CD8-positive, alpha-beta memory T cell (primary cell): Measurements from ENCODE around the gene UBE4B. TPM values are rescaled to one million over a fixed set of nuclear protein-coding genes. Genes with fewer than 3 reads are reported as not detected.
"Not testable (repeated sequence)": the region's sequence is repeated elsewhere in the genome, so short reads cannot be mapped to it uniquely, and the experiment has no call there.

Experiments
- CTCF ChIA-PET: fragments of 350-600 bp; sonication (Branson Sonifier 250); formaldehyde crosslinking; loops from one replicate; lab custom pipeline; 2021; ENCODE audit warnings: antibody characterized with exemption; lab: Charles Lee
- POLR2A ChIA-PET: fragments of 350-600 bp; sonication (Branson Sonifier 250); formaldehyde crosslinking; loops from one replicate; lab custom pipeline; 2021; ENCODE audit warnings: antibody characterized with exemption; lab: Charles Lee
- DNase-seq, 5 donors: peaks; one replicate each; pipeline versions ENCODE4 v3.0.0 to v3.0.0-alpha.2; 2020 to 2022; ENCODE audit warnings: mixed read lengths in 1 of 5
- H3K27ac ChIP-seq: one replicate; pipeline ENCODE4 v1.7.0; 2013; ENCODE audit warnings: low read depth, mild to moderate bottlenecking, low read length, moderate library complexity
- H3K27me3 ChIP-seq: 2 replicates; pipeline ENCODE4 v1.7.0; 2013; ENCODE audit warnings: low read length, mild to moderate bottlenecking; ENCODE audit not compliant: insufficient read depth, poor library complexity, severe bottlenecking
- H3K36me3 ChIP-seq: 2 replicates; pipeline ENCODE4 v1.7.0; 2013; ENCODE audit warnings: mild to moderate bottlenecking, low read length, moderate library complexity; ENCODE audit not compliant: insufficient read depth
- H3K4me1 ChIP-seq: 2 replicates; pipeline ENCODE4 v1.7.0; 2013; ENCODE audit warnings: mild to moderate bottlenecking, low read length, moderate library complexity; ENCODE audit not compliant: insufficient read depth
- H3K4me3 ChIP-seq: 2 replicates; pipeline ENCODE4 v1.7.0; 2013; ENCODE audit warnings: mild to moderate bottlenecking, low read length
- H3K9me3 ChIP-seq: 2 replicates; pipeline ENCODE4 v1.7.0; 2013; ENCODE audit warnings: mild to moderate bottlenecking, low read length
- H3K27ac Mint-ChIP-seq, 8 donors: one replicate each; pipeline ENCODE4 v1.8.0; 2020 to 2021; ENCODE audit warnings: mixed read lengths in 8 of 8, mild to moderate bottlenecking in 6 of 8, inconsistent platforms in 3 of 8, moderate library complexity in 3 of 8
- H3K27me3 Mint-ChIP-seq, 2 donors: one replicate each; pipeline ENCODE4 v1.8.0; 2020 to 2021; ENCODE audit warnings: mixed read lengths in 2 of 2, mild to moderate bottlenecking in 1 of 2, moderate library complexity in 1 of 2
- H3K36me3 Mint-ChIP-seq, 3 donors: one replicate each; pipeline ENCODE4 v1.8.0; 2020 to 2021; ENCODE audit warnings: mixed read lengths in 3 of 3, inconsistent platforms in 1 of 3, mild to moderate bottlenecking in 1 of 3
- H3K4me1 Mint-ChIP-seq, 3 donors: one replicate each; pipeline ENCODE4 v1.8.0; 2020 to 2021; ENCODE audit warnings: mixed read lengths in 3 of 3, inconsistent platforms in 1 of 3, mild to moderate bottlenecking in 1 of 3
- H3K4me3 Mint-ChIP-seq, 7 donors: one replicate each; pipeline ENCODE4 v1.8.0; 2020 to 2021; ENCODE audit warnings: mixed read lengths in 7 of 7, mild to moderate bottlenecking in 6 of 7, moderate library complexity in 4 of 7, inconsistent platforms in 2 of 7
- H3K9me3 Mint-ChIP-seq, 5 donors: one replicate each; pipeline ENCODE4 v1.8.0; 2020 to 2022; ENCODE audit warnings: mixed read lengths in 5 of 5, mild to moderate bottlenecking in 3 of 5, moderate library complexity in 2 of 5, inconsistent platforms in 1 of 5
- polyA plus RNA-seq: library from polyadenylated mRNA; unstranded; fragments of 300-500 nt; fragmentation: Illumina TruSeq; gene quantifications from one replicate; pipeline ENCODE4 v1.2.3, GENCODE V29; 2021
- total RNA-seq, 2 experiments: library from RNA; stranded (reverse); gene quantifications; one replicate each; pipeline ENCODE4 v1.2.3, GENCODE V29; 2021

UBE4B gene
- total and polyA plus RNA-seq, 3 experiments from 2014 or later: 13.7 to 40.6 (median 35.7) TPM

DNA sequence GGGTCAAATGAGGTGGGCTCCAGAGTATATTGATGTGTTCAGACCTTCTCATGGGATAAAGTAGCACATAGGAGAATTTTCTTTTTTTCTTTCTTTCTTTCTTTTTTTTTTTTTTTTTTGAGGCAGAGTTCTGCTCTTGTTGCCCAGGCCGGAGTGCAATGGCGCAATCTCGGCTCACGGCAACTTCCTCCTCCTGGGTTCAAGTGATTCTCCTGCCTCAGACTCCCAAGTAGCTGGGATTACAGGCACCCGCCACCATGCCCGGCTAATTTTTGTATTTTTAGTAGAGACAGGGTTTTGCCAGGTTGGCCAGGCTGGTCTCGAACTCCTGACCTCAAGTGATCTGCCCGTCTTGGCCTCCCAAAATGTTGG lies 74.7 kb downstream of the UBE4B start:
- H3K4me1 Mint-ChIP-seq, H3K4me3 Mint-ChIP-seq, H3K9me3 ChIP-seq, DNase-seq, H3K4me3 ChIP-seq, POLR2A ChIA-PET, H3K27ac ChIP-seq, H3K27me3 ChIP-seq, H3K4me1 ChIP-seq, H3K27ac Mint-ChIP-seq, H3K27me3 Mint-ChIP-seq, CTCF ChIA-PET, H3K9me3 Mint-ChIP-seq: not testable (repeated sequence)
- H3K36me3 Mint-ChIP-seq: peaks cover 28 to 79% (median 39%) of the 10 kb centered on the region in 3 donors
- peaks cover 19% of the 10 kb centered on the region for H3K36me3 ChIP-seq

DNA sequence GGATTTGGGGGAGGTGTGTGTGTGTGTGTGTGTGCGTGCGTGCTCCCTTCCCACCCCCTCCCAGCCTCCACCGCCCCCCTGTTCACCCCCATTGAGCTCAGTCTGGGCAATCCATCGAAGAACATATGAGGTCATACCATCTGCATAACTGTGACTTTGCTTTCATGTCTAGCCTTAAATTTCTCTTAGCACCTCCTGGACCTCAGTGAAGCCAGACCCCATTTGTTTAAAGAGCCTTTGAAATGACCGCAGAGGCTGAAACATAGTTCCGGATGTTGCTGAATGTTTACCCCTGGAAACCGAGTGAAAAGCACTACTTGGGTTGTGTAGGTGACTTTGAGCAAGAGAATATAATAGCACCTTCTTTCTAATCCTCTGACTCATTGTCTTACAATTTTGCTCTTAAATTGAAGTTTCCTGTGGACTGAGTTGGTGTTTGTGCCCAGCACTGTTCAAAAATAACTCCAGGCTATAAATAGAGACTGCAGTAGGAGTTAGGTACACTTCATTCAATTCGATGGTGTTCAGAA lies 75.4 kb downstream of the UBE4B start:
- H3K36me3 ChIP-seq: peaks cover 19% of the 10 kb centered on the region
- CTCF ChIA-PET: no interaction called here
- POLR2A ChIA-PET: no interaction called here
- no peaks in the 10 kb centered on the region for H3K27me3 ChIP-seq
- DNase-seq: no peak
- Mint-ChIP-seq H3K27me3 (no peaks in the 10 kb centered on the region), H3K9me3 (no peaks in the 10 kb centered on the region), H3K4me3 (no peak overlapping the region), H3K36me3 (peaks cover 28 to 79% (median 37%) of the 10 kb centered on the region in 3 donors), H3K27ac (no peak overlapping the region), H3K4me1 (peaks cover 0 to 9% (median 9%) of the 10 kb centered on the region in 3 donors)
- no peak overlapping the region for H3K4me3 ChIP-seq
- no peaks in the 10 kb centered on the region for H3K4me1 ChIP-seq
- no peaks in the 10 kb centered on the region for H3K9me3 ChIP-seq
- no peak overlapping the region for H3K27ac ChIP-seq

DNA sequence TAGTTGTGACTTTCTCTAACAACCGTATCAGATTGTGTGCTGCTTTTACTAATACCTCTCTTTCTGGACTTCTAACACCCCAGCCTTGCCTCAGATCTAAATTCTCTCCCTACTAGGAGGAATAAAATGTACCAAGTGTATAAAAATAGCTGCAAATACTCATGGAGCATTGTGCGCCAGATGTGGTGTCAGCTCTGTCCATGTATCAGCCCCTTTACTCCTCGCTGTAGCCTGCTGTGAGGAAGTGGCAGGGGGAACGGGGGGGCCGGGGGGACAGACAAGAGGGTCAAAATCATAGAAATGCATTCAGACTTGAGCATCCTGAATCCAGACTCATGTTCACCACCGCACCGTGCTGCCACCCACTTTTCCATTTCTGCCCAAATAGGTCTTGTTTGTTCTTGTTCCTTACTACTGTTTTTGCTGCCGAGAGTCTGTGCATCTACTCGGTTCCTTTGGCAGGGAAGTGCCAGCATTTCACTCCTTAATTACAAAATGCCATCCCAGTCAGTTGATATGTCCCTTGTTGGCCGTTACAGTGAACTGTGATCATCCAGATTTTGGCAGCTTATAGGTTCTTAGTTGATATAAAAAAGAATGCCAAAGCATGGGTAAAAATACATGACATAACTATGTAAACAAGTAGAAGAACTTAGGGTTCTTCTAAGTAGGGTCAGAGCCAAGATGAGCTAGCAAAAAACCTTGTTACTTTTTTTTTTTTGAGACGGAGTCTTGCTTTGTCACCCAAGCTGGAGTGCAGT lies 76.4 kb downstream of the UBE4B start:
- CTCF ChIA-PET: no interaction called here
- peaks cover 15% of the 10 kb centered on the region for H3K36me3 ChIP-seq
- H3K9me3 Mint-ChIP-seq: no peaks in the 10 kb centered on the region

DNA sequence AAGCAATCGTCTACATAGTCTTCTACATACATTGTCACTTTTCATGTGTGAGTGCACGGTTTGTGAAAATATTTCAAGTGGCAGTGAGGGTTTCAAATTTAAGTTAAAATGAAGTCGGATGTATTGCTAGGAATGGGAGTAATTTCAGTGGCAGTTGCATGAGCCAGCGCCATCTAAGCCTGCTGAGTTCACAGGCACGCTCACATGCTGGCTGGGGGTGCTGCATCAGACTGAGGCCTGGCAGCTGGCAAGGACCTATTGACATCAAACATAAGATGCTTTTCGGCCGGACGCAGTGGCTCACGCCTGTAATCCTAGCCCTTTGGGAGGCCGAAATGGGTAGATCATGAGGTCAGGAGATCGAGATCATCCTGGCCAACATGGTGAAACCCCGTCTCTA lies 80.7 kb downstream of the UBE4B start:
- Mint-ChIP-seq H3K4me1 (peaks cover 0 to 10% (median 9%) of the 10 kb centered on the region in 3 donors), H3K36me3 (peaks cover 18 to 76% (median 26%) of the 10 kb centered on the region in 3 donors), H3K9me3 (no peaks in the 10 kb centered on the region), H3K27ac (no peak overlapping the region), H3K4me3 (no peak overlapping the region), H3K27me3 (no peaks in the 10 kb centered on the region)
- no peaks in the 10 kb centered on the region for H3K9me3 ChIP-seq
- H3K4me3 ChIP-seq: no peak overlapping the region
- ChIA-PET CTCF (no interaction called here), POLR2A (no interaction called here)
- peaks cover 5% of the 10 kb centered on the region for H3K36me3 ChIP-seq
- H3K27ac ChIP-seq: no peak overlapping the region
- no peaks in the 10 kb centered on the region for H3K4me1 ChIP-seq
- no peaks in the 10 kb centered on the region for H3K27me3 ChIP-seq
- no peak for DNase-seq

More for the DNA sequence above, 76.4 kb downstream of the UBE4B start:
- Histone ChIP-seq H3K9me3 (no peaks in the 10 kb centered on the region), H3K4me3 (no peak overlapping the region), H3K27ac (no peak overlapping the region), H3K27me3 (no peaks in the 10 kb centered on the region), H3K4me1 (no peaks in the 10 kb centered on the region)
- Mint-ChIP-seq H3K36me3 (peaks cover 25 to 79% (median 35%) of the 10 kb centered on the region in 3 donors), H3K4me1 (peaks cover 0 to 10% (median 9%) of the 10 kb centered on the region in 3 donors), H3K27ac (peak overlapping the region in 1 of 8 donors; percentile 17), H3K27me3 (no peaks in the 10 kb centered on the region), H3K4me3 (no peak overlapping the region)
- POLR2A ChIA-PET: no interaction called here
- no peak for DNase-seq

DNA sequence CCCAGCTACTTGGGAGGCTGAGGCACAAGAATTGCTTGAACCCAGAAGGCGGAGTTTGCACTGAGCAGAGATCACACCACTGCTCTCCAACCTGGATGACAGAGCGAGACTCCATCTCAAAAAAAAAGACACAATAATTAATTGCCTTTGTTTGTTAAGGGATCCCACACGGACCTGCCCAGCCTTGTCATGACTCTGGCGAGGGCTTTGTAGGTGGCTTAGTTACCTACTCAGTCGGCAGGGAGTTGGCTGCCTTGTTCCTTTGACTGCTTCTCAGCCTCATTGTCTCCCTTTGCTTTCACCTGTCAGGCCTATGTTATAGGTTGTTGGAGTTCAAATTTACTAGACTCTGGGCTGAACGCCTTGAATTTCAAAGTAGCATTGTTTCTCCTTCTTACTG lies 82.0 kb downstream of the UBE4B start:
- POLR2A ChIA-PET: no interaction called here
- no peak for DNase-seq

DNA sequence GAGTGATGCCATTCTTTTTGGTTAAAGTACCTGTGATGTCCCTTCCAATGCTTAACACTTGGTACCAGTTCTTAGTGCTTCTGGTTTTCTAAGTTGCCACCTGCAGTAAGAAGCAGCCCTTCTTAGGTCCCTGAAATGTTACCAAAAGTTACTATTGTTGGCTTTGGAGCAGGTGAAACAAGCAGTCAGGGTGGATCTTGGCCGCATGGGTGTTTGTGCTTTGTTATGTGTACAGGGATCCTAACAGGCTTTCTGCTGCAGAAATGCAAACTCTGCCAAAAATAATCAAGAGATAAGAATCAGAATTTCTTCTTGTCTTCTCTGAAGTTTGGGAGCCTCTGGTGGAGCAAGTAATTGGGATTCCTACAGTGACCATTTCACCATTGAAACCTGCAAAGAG lies 84.4 kb downstream of the UBE4B start:
- Histone ChIP-seq H3K36me3 (peaks cover 20% of the 10 kb centered on the region), H3K4me3 (no peak overlapping the region), H3K9me3 (no peaks in the 10 kb centered on the region), H3K27ac (no peak overlapping the region), H3K27me3 (no peaks in the 10 kb centered on the region), H3K4me1 (no peaks in the 10 kb centered on the region)
- DNase-seq: no peak
- Mint-ChIP-seq H3K27ac (no peak overlapping the region), H3K4me3 (no peak overlapping the region), H3K4me1 (peaks cover 0 to 10% (median 9%) of the 10 kb centered on the region in 3 donors), H3K36me3 (peaks cover 6 to 68% (median 21%) of the 10 kb centered on the region in 3 donors), H3K9me3 (no peaks in the 10 kb centered on the region), H3K27me3 (no peaks in the 10 kb centered on the region)
- POLR2A ChIA-PET: no interaction called here
- CTCF ChIA-PET: no interaction called here

More for the DNA sequence above, 82.0 kb downstream of the UBE4B start:
- Histone ChIP-seq H3K27me3 (no peaks in the 10 kb centered on the region), H3K27ac (no peak overlapping the region), H3K9me3 (no peaks in the 10 kb centered on the region), H3K4me1 (no peaks in the 10 kb centered on the region), H3K36me3 (peaks cover 12% of the 10 kb centered on the region), H3K4me3 (no peak overlapping the region)
- Mint-ChIP-seq H3K27me3 (no peaks in the 10 kb centered on the region), H3K36me3 (peaks cover 18 to 75% (median 25%) of the 10 kb centered on the region in 3 donors), H3K9me3 (no peaks in the 10 kb centered on the region), H3K4me3 (no peak overlapping the region), H3K4me1 (peaks cover 0 to 10% (median 9%) of the 10 kb centered on the region in 3 donors), H3K27ac (peak overlapping the region in 1 of 8 donors; percentile 38)
- CTCF ChIA-PET: interaction anchor here (0.7 kb wide), 1 partner anchor 132 kb away, joined by 3 read pairs; no protein-coding TSS in a partner anchor

DNA sequence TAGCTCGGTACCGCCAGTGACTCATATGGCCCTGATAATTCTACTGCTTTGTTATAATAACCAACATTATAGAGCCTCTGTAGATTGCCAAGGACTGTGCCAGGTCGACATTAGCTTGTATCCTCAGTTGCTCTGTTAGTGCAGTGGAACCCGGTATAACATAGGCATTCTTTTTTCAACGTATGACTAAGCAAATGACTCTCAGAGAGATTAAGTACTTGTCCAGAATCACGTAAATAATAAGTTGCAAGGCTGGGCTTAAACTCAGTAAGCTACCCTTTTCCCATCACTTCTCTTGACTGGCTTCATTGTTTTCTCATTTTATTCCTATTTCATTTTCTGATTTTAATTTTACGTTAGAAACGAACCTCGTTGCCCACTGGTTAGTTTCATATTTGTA lies 85.1 kb downstream of the UBE4B start:
- CTCF ChIA-PET: no interaction called here

DNA sequence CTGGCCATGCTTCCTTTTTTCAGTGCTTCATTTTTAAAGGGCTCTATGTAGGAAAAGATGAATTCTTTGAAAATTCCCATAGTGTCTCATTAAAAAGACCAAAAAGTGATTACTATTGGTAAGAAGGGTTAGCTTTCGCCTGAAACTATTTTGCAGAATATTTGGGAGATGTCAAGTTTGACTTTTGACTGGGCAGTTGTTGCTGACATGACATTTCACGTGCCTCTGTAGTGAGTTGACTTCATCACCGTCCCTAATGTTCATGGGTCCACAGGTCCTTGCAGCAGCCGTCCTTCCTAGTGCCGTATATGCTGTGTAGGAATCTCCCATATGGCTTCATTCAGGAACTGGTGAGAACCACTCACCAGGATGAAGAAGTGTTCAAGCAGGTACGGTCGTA lies 88.9 kb downstream of the UBE4B start:
- H3K4me1 Mint-ChIP-seq: no peaks in the 10 kb centered on the region
- peak overlapping the region in 1 of 8 donors; percentile 32 for H3K27ac Mint-ChIP-seq
- no peak for DNase-seq
- no peaks in the 10 kb centered on the region for H3K9me3 Mint-ChIP-seq
- H3K27me3 Mint-ChIP-seq: no peaks in the 10 kb centered on the region
- ChIA-PET CTCF (no interaction called here), POLR2A (no interaction called here)
- H3K27ac ChIP-seq: no peak overlapping the region
- H3K9me3 ChIP-seq: no peaks in the 10 kb centered on the region
- H3K36me3 Mint-ChIP-seq: peaks cover 6 to 61% (median 19%) of the 10 kb centered on the region in 3 donors
- H3K4me3 Mint-ChIP-seq: no peak overlapping the region
- no peaks in the 10 kb centered on the region for H3K4me1 ChIP-seq
- no peaks in the 10 kb centered on the region for H3K27me3 ChIP-seq
- no peak overlapping the region for H3K4me3 ChIP-seq
- peaks cover 20% of the 10 kb centered on the region for H3K36me3 ChIP-seq

More for the DNA sequence above, 85.1 kb downstream of the UBE4B start:
- Histone ChIP-seq H3K27me3 (no peaks in the 10 kb centered on the region), H3K4me3 (no peak overlapping the region), H3K9me3 (no peaks in the 10 kb centered on the region), H3K36me3 (peaks cover 20% of the 10 kb centered on the region), H3K4me1 (no peaks in the 10 kb centered on the region), H3K27ac (no peak overlapping the region)
- H3K36me3 Mint-ChIP-seq: peaks cover 6 to 71% (median 19%) of the 10 kb centered on the region in 3 donors
- no peak for DNase-seq
- no peak overlapping the region for H3K4me3 Mint-ChIP-seq
- no peak overlapping the region for H3K27ac Mint-ChIP-seq
- POLR2A ChIA-PET: no interaction called here
- no peaks in the 10 kb centered on the region for H3K9me3 Mint-ChIP-seq
- peaks cover 0 to 4% (median 3%) of the 10 kb centered on the region in 3 donors for H3K4me1 Mint-ChIP-seq
- H3K27me3 Mint-ChIP-seq: no peaks in the 10 kb centered on the region
